ENCODE data around the gene DAO. TPM values are rescaled to one million over a fixed set of nuclear protein-coding genes. Genes with fewer than 3 reads are reported as not detected.

Gene DAO
- polyA plus RNA-seq, 1 donor from 2014 or later = not detected

- Mint-ChIP-seq H3K27ac (no peak overlapping the region), H3K9me3 (no peaks in the 10 kb centered on the region), H3K4me3 (no peak overlapping the region), H3K36me3 (no peaks in the 10 kb centered on the region), H3K27me3 (peaks cover 8% of the 10 kb centered on the region), H3K4me1 (peaks cover 3 to 7% (median 5%) of the 10 kb centered on the region in 3 donors)
Measured at GRCh38 chr12:108938247-108938924, 58.5 kb downstream of the DAO start.

GRCh38 chr12:108939594-108939993, 59.7 kb downstream of the DAO start:
- Mint-ChIP-seq H3K4me1 (peaks cover 3 to 7% (median 5%) of the 10 kb centered on the region in 3 donors), H3K27me3 (peaks cover 11% of the 10 kb centered on the region), H3K9me3 (no peaks in the 10 kb centered on the region), H3K36me3 (no peaks in the 10 kb centered on the region), H3K4me3 (no peak overlapping the region), H3K27ac (no peak overlapping the region)

GRCh38 chr12:108940138-108940537, 60.2 kb downstream of the DAO start:
- no peaks in the 10 kb centered on the region for H3K36me3 Mint-ChIP-seq
- no peak overlapping the region for H3K4me3 Mint-ChIP-seq
- H3K27me3 Mint-ChIP-seq = peaks cover 14% of the 10 kb centered on the region
- H3K9me3 Mint-ChIP-seq = no peaks in the 10 kb centered on the region
- H3K27ac Mint-ChIP-seq = no peak overlapping the region
- H3K4me1 Mint-ChIP-seq = peaks cover 3 to 7% (median 5%) of the 10 kb centered on the region in 3 donors

GRCh38 chr12:108947097-108947496, 67.2 kb downstream of the DAO start:
- peaks cover 14% of the 10 kb centered on the region for H3K27me3 Mint-ChIP-seq
- no peaks in the 10 kb centered on the region for H3K36me3 Mint-ChIP-seq
- no peak overlapping the region for H3K27ac Mint-ChIP-seq
- H3K9me3 Mint-ChIP-seq = peaks cover 0 to 7% (median 4%) of the 10 kb centered on the region in 3 donors
- no peak overlapping the region for H3K4me3 Mint-ChIP-seq
- peaks cover 0 to 6% (median 6%) of the 10 kb centered on the region in 3 donors for H3K4me1 Mint-ChIP-seq

GRCh38 chr12:108948367-108948766, 68.5 kb downstream of the DAO start:
- H3K36me3 Mint-ChIP-seq = no peaks in the 10 kb centered on the region
- H3K4me1 Mint-ChIP-seq = peaks cover 0 to 6% (median 6%) of the 10 kb centered on the region in 3 donors
- peaks cover 0 to 7% (median 4%) of the 10 kb centered on the region in 3 donors for H3K9me3 Mint-ChIP-seq
- H3K4me3 Mint-ChIP-seq = no peak overlapping the region
- peak overlapping the region in 1 of 3 donors; percentile 41 for H3K27ac Mint-ChIP-seq
- H3K27me3 Mint-ChIP-seq = peaks cover 14% of the 10 kb centered on the region

GRCh38 chr12:108949976-108950375, 70.1 kb downstream of the DAO start:
- peaks cover 7% of the 10 kb centered on the region for H3K27me3 Mint-ChIP-seq
- H3K4me3 Mint-ChIP-seq = no peak overlapping the region
- H3K36me3 Mint-ChIP-seq = no peaks in the 10 kb centered on the region
- peaks cover 0 to 7% (median 4%) of the 10 kb centered on the region in 3 donors for H3K9me3 Mint-ChIP-seq
- peaks cover 0 to 6% (median 6%) of the 10 kb centered on the region in 3 donors for H3K4me1 Mint-ChIP-seq
- no peak overlapping the region for H3K27ac Mint-ChIP-seq

Other genes with a start within 250 kb of the DAO start
- gene SELPLG, start 246.2 kb upstream of the DAO start, polyA plus RNA-seq = 37.0 TPM
- 71.8 TPM for gene CORO1C, start 148.6 kb upstream of the DAO start, polyA plus RNA-seq
- 10.3 TPM for gene SSH1, start 22.5 kb upstream of the DAO start, polyA plus RNA-seq
- gene SVOP, start 141.0 kb downstream of the DAO start, polyA plus RNA-seq = not detected
- gene USP30, start 172.5 kb downstream of the DAO start, polyA plus RNA-seq = 16.0 TPM
- gene ALKBH2, start 213.4 kb downstream of the DAO start, polyA plus RNA-seq = 17.6 TPM
- 24.6 TPM for gene UNG, start 217.5 kb downstream of the DAO start, polyA plus RNA-seq
- gene ACACB, start 236.5 kb downstream of the DAO start, polyA plus RNA-seq = 2.4 TPM

All from IgD-negative memory B cell (primary cell).